Endothelial cell of umbilical vein (primary cell): Measurements from ENCODE around the gene NDUFAF8. TPM values are rescaled to one million over a fixed set of nuclear protein-coding genes. Genes with fewer than 3 reads are reported as not detected.

Experiments
- BruUV-seq: library from RNA; stranded (reverse); fragments of 400-500 nt; replicated peaks from 2 replicates; lab custom pipeline; 2021; lab: Mats Ljungman, UMichigan
- CTCF ChIA-PET: fragments of 300-600, 350-600 bp; sonication (Branson Sonifier 250); formaldehyde crosslinking; loops from one replicate; lab custom pipeline; 2021; ENCODE audit warnings: antibody characterized with exemption, inconsistent platforms; lab: Charles Lee
- POLR2A ChIA-PET: fragments of 300-600, 350-600 bp; sonication (Branson Sonifier 250); formaldehyde crosslinking; loops from one replicate; lab custom pipeline; 2021; ENCODE audit warnings: antibody characterized with exemption, inconsistent platforms; lab: Charles Lee
- DNase-seq: peaks from one replicate; pipeline ENCODE4 v3.0.0-alpha.2; 2011; ENCODE audit warnings: low read depth, low spot score
- FAIRE-seq: peaks from 2 replicates; lab custom pipeline; 2011; peaks lifted over from hg19 to GRCh38; lab: Jason Lieb, UNC
- H2AFZ ChIP-seq: 2 replicates; pipeline ENCODE4 v1.6.0; 2012; ENCODE audit warnings: low read depth, low read length, control low read depth, inconsistent platforms
- H3K27ac ChIP-seq: 2 replicates; pipeline ENCODE4 v1.5.1; 2011; ENCODE audit warnings: low read depth, mild to moderate bottlenecking, control low read depth, low read length, moderate library complexity; ENCODE audit not compliant: insufficient read depth
- H3K27me3 ChIP-seq, 2 experiments: 2 replicates each; pipeline versions ENCODE4 v1.6.0 to v1.6.1; 2011; ENCODE audit warnings: low read length in 2 of 2, mixed read lengths in 1 of 2; ENCODE audit not compliant: control insufficient read depth in 2 of 2, insufficient read depth in 2 of 2
- H3K36me3 ChIP-seq, 2 experiments: 2 replicates in 1 of 2; 3 replicates in 1 of 2; pipeline ENCODE4 v1.5.1; 2011; ENCODE audit warnings: low read length in 2 of 2, mild to moderate bottlenecking in 1 of 2, moderate library complexity in 1 of 2; ENCODE audit not compliant: control insufficient read depth in 2 of 2, insufficient read depth in 2 of 2; ENCODE audit errors: extremely low read depth in 1 of 2
- H3K4me1 ChIP-seq: 3 replicates; pipeline ENCODE4 v1.5.1; 2011; ENCODE audit warnings: mild to moderate bottlenecking, low read length; ENCODE audit not compliant: control insufficient read depth, insufficient read depth; ENCODE audit errors: extremely low read depth
- H3K4me2 ChIP-seq: 2 replicates; pipeline ENCODE4 v1.6.1; 2011; ENCODE audit warnings: low read length, control low read depth, mixed read lengths; ENCODE audit not compliant: insufficient read depth
- H3K4me3 ChIP-seq, 3 experiments: fragments of 200-600 bp in 1 of 3; sonication (generic), shearing (Covaris generic) in 1 of 3; replicated peaks in 1 of 3; 2 replicates each; pipeline ENCODE4 v1.5.1; 2011 to 2016; ENCODE audit warnings: control low read depth in 3 of 3, low read length in 3 of 3, mild to moderate bottlenecking in 2 of 3, inconsistent platforms in 1 of 3, low read depth in 1 of 3, moderate library complexity in 1 of 3; ENCODE audit not compliant: insufficient read depth in 1 of 3
- H3K79me2 ChIP-seq: 2 replicates; pipeline ENCODE4 v1.6.0; 2012; ENCODE audit warnings: low read length, inconsistent platforms; ENCODE audit not compliant: control insufficient read depth, insufficient read depth
- H3K9ac ChIP-seq: replicated peaks from 2 replicates; pipeline ENCODE3; 2011; ENCODE audit warnings: low read length, control low read depth; ENCODE audit not compliant: insufficient read depth; ENCODE audit errors: extremely low read depth
- H3K9me1 ChIP-seq: replicated peaks from 3 replicates; pipeline ENCODE4 v1.6.0; 2011; ENCODE audit warnings: mild to moderate bottlenecking, low read length; ENCODE audit not compliant: control insufficient read depth, insufficient read depth; ENCODE audit errors: extremely low read depth
- H3K9me3 ChIP-seq: replicated peaks from 2 replicates; pipeline ENCODE4 v1.5.1; 2012; ENCODE audit warnings: low read length, inconsistent platforms; ENCODE audit not compliant: control insufficient read depth, insufficient read depth
- H4K20me1 ChIP-seq: replicated peaks from 2 replicates; pipeline ENCODE3; 2011; ENCODE audit warnings: mild to moderate bottlenecking, low read length; ENCODE audit not compliant: control insufficient read depth, insufficient read depth; ENCODE audit errors: extremely low read depth
- CTCF ChIP-seq, 2 donors: IDR thresholded peaks; 1 replicate in 1 of 2; 2 replicates in 1 of 2; pipeline ENCODE4 v1.5.1; 2011; ENCODE audit warnings: low read length in 2 of 2, mild to moderate bottlenecking in 2 of 2, moderate library complexity in 2 of 2, control low read depth in 1 of 2, inconsistent platforms in 1 of 2, low read depth in 1 of 2; ENCODE audit not compliant: insufficient read depth in 1 of 2; ENCODE audit errors: extremely low read depth in 1 of 2
- EZH2 ChIP-seq: IDR thresholded peaks from 2 replicates; pipeline ENCODE4 v1.6.1; 2012; ENCODE audit warnings: borderline replicate concordance, low read depth, mild to moderate bottlenecking, moderate library complexity, low read length, inconsistent platforms; ENCODE audit not compliant: severe bottlenecking
- GATA2 ChIP-seq: IDR thresholded peaks from 2 replicates; pipeline ENCODE4 v1.7.0; 2011; ENCODE audit warnings: low read depth, mild to moderate bottlenecking, moderate library complexity, mixed read lengths, low read length; ENCODE audit not compliant: insufficient read length, insufficient read depth
- JUN ChIP-seq: IDR thresholded peaks from 2 replicates; pipeline ENCODE4 v1.6.1; 2011; ENCODE audit warnings: borderline replicate concordance, low read depth; ENCODE audit not compliant: insufficient read length, insufficient read depth
- MYC ChIP-seq: IDR thresholded peaks from one replicate; pipeline ENCODE4 v1.6.1; 2011; ENCODE audit warnings: mild to moderate bottlenecking, low read depth, low read length
- POLR2AphosphoS5 ChIP-seq: IDR thresholded peaks from 2 replicates; pipeline ENCODE4 v1.6.1; 2012; ENCODE audit warnings: low read depth, mild to moderate bottlenecking, control low read depth, low read length, moderate library complexity; ENCODE audit not compliant: insufficient read depth
- dilution Hi-C: fragments of 300-500 bp; cut with MboI; formaldehyde crosslinking; loops from one replicate; pipeline ENCODE4 v1.15.0; 2019; ENCODE audit warnings: low sequenced_read_pairs; ENCODE audit not compliant: extremely low pct_ligation_motif_present
- intact Hi-C: fragments of 100-400 bp; cut with micrococcal nuclease; formaldehyde crosslinking; loops from one replicate; pipeline ENCODE4 v1.10.0; 2022
- polyA plus RNA-seq, 4 experiments: library from polyadenylated mRNA; depleted of rRNA in 3 of 4; stranded (reverse) in 3 of 4; unstranded in 1 of 4; fragments of >200 nt; gene quantifications; 2 replicates each; pipeline versions ENCODE4 v1.2.1 to v1.2.3, GENCODE V29; 2011 to 2012; ENCODE audit warnings: missing spikeins in 1 of 4
- total RNA-seq: library from RNA; stranded (reverse); gene quantifications from 2 replicates; pipeline ENCODE4 v1.2.3, GENCODE V29; 2021
- TF ChIP-seq, protein P1 (sequence below): IDR thresholded peaks from 2 replicates; pipeline ENCODE4 v1.6.1; 2011; ENCODE audit not compliant: insufficient read depth, insufficient read length

Gene NDUFAF8
- total and polyA plus RNA-seq, 2 donors (not counting 3 experiments of a cell fraction or from before 2014, with no cell fraction given): 61.5 to 83.9 TPM

GRCh38 chr17:81245024-81245664 is 6.0 kb downstream of the NDUFAF8 start:
- Histone ChIP-seq H3K27ac (no peak overlapping the region), H3K4me3 (no peak overlapping the region), H4K20me1 (no peaks in the 10 kb centered on the region), H2AFZ (no peak overlapping the region), H3K4me2 (no peak overlapping the region), H3K9me3 (no peaks in the 10 kb centered on the region), H3K36me3 (peaks cover 0 to 8% of the 10 kb centered on the region in 2 experiments), H3K4me1 (peaks cover 2% of the 10 kb centered on the region), H3K9me1 (no peaks in the 10 kb centered on the region), H3K9ac (no peak overlapping the region), H3K79me2 (peaks cover 7% of the 10 kb centered on the region), H3K27me3 (no peaks in the 10 kb centered on the region)
- TF ChIP-seq JUN (no peak), CTCF (IDR thresholded peaks at IDR 0.05; ENCODE audit: extremely low read depth in 1 of 2, insufficient read depth in 1 of 2, low read depth in 1 of 2, low read length in 2 of 2) (no peak), MYC (no peak), GATA2 (no peak), POLR2AphosphoS5 (no peak), EZH2 (no peak)
- TF ChIP-seq, protein P1, sequence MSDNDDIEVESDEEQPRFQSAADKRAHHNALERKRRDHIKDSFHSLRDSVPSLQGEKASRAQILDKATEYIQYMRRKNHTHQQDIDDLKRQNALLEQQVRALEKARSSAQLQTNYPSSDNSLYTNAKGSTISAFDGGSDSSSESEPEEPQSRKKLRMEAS: no peak
- DNase-seq (no peak), FAIRE-seq (no peak)
- POLR2A ChIA-PET: interaction anchor here (0.6 kb wide), 1 partner anchor 102 kb away, joined by 4 read pairs; no protein-coding TSS in a partner anchor
- intact Hi-C loops: no loop called here
- dilution Hi-C loops: no loop called here
- CTCF ChIA-PET: interaction anchor here (0.9 to 1.1 kb wide), 2 partner anchors 10 to 196 kb away, joined by 3 to 5 read pairs; no protein-coding TSS in a partner anchor
- TSS peak; percentile 62 for BruUV-seq
